Endothelial cell of umbilical vein (primary cell): ENCODE data around the gene MNAT1. TPM values are rescaled to one million over a fixed set of nuclear protein-coding genes. Genes with fewer than 3 reads are reported as not detected.

Source experiments
- BruUV-seq: library from RNA; stranded (reverse); fragments of 400-500 nt; replicated peaks from 2 replicates; lab custom pipeline; 2021; lab: Mats Ljungman, UMichigan
- CTCF ChIA-PET: fragments of 300-600, 350-600 bp; sonication (Branson Sonifier 250); formaldehyde crosslinking; loops from one replicate; lab custom pipeline; 2021; ENCODE audit warnings: antibody characterized with exemption, inconsistent platforms; lab: Charles Lee
- POLR2A ChIA-PET: fragments of 300-600, 350-600 bp; sonication (Branson Sonifier 250); formaldehyde crosslinking; loops from one replicate; lab custom pipeline; 2021; ENCODE audit warnings: antibody characterized with exemption, inconsistent platforms; lab: Charles Lee
- DNase-seq: peaks from one replicate; pipeline ENCODE4 v3.0.0-alpha.2; 2011; ENCODE audit warnings: low read depth, low spot score
- FAIRE-seq: peaks from 2 replicates; lab custom pipeline; 2011; peaks lifted over from hg19 to GRCh38; lab: Jason Lieb, UNC
- H2AFZ ChIP-seq: 2 replicates; pipeline ENCODE4 v1.6.0; 2012; ENCODE audit warnings: low read depth, low read length, control low read depth, inconsistent platforms
- H3K27ac ChIP-seq: 2 replicates; pipeline ENCODE4 v1.5.1; 2011; ENCODE audit warnings: low read depth, mild to moderate bottlenecking, control low read depth, low read length, moderate library complexity; ENCODE audit not compliant: insufficient read depth
- H3K27me3 ChIP-seq, 2 experiments: 2 replicates each; pipeline versions ENCODE4 v1.6.0 to v1.6.1; 2011; ENCODE audit warnings: low read length in 2 of 2, mixed read lengths in 1 of 2; ENCODE audit not compliant: control insufficient read depth in 2 of 2, insufficient read depth in 2 of 2
- H3K36me3 ChIP-seq, 2 experiments: 2 replicates in 1 of 2; 3 replicates in 1 of 2; pipeline ENCODE4 v1.5.1; 2011; ENCODE audit warnings: low read length in 2 of 2, mild to moderate bottlenecking in 1 of 2, moderate library complexity in 1 of 2; ENCODE audit not compliant: control insufficient read depth in 2 of 2, insufficient read depth in 2 of 2; ENCODE audit errors: extremely low read depth in 1 of 2
- H3K4me1 ChIP-seq: 3 replicates; pipeline ENCODE4 v1.5.1; 2011; ENCODE audit warnings: mild to moderate bottlenecking, low read length; ENCODE audit not compliant: control insufficient read depth, insufficient read depth; ENCODE audit errors: extremely low read depth
- H3K4me2 ChIP-seq: 2 replicates; pipeline ENCODE4 v1.6.1; 2011; ENCODE audit warnings: low read length, control low read depth, mixed read lengths; ENCODE audit not compliant: insufficient read depth
- H3K4me3 ChIP-seq, 3 experiments: fragments of 200-600 bp in 1 of 3; sonication (generic), shearing (Covaris generic) in 1 of 3; replicated peaks in 1 of 3; 2 replicates each; pipeline ENCODE4 v1.5.1; 2011 to 2016; ENCODE audit warnings: control low read depth in 3 of 3, low read length in 3 of 3, mild to moderate bottlenecking in 2 of 3, inconsistent platforms in 1 of 3, low read depth in 1 of 3, moderate library complexity in 1 of 3; ENCODE audit not compliant: insufficient read depth in 1 of 3
- H3K79me2 ChIP-seq: 2 replicates; pipeline ENCODE4 v1.6.0; 2012; ENCODE audit warnings: low read length, inconsistent platforms; ENCODE audit not compliant: control insufficient read depth, insufficient read depth
- H3K9ac ChIP-seq: replicated peaks from 2 replicates; pipeline ENCODE3; 2011; ENCODE audit warnings: low read length, control low read depth; ENCODE audit not compliant: insufficient read depth; ENCODE audit errors: extremely low read depth
- H3K9me1 ChIP-seq: replicated peaks from 3 replicates; pipeline ENCODE4 v1.6.0; 2011; ENCODE audit warnings: mild to moderate bottlenecking, low read length; ENCODE audit not compliant: control insufficient read depth, insufficient read depth; ENCODE audit errors: extremely low read depth
- H3K9me3 ChIP-seq: replicated peaks from 2 replicates; pipeline ENCODE4 v1.5.1; 2012; ENCODE audit warnings: low read length, inconsistent platforms; ENCODE audit not compliant: control insufficient read depth, insufficient read depth
- H4K20me1 ChIP-seq: replicated peaks from 2 replicates; pipeline ENCODE3; 2011; ENCODE audit warnings: mild to moderate bottlenecking, low read length; ENCODE audit not compliant: control insufficient read depth, insufficient read depth; ENCODE audit errors: extremely low read depth
- EZH2 ChIP-seq: IDR thresholded peaks from 2 replicates; pipeline ENCODE4 v1.6.1; 2012; ENCODE audit warnings: borderline replicate concordance, low read depth, mild to moderate bottlenecking, moderate library complexity, low read length, inconsistent platforms; ENCODE audit not compliant: severe bottlenecking
- FOS ChIP-seq: IDR thresholded peaks from 2 replicates; pipeline ENCODE4 v1.6.1; 2011; ENCODE audit warnings: mild to moderate bottlenecking, low read length, moderate library complexity, borderline replicate concordance; ENCODE audit not compliant: insufficient read depth
- GATA2 ChIP-seq: IDR thresholded peaks from 2 replicates; pipeline ENCODE4 v1.7.0; 2011; ENCODE audit warnings: low read depth, mild to moderate bottlenecking, moderate library complexity, mixed read lengths, low read length; ENCODE audit not compliant: insufficient read length, insufficient read depth
- JUN ChIP-seq: IDR thresholded peaks from 2 replicates; pipeline ENCODE4 v1.6.1; 2011; ENCODE audit warnings: borderline replicate concordance, low read depth; ENCODE audit not compliant: insufficient read length, insufficient read depth
- MYC ChIP-seq: IDR thresholded peaks from one replicate; pipeline ENCODE4 v1.6.1; 2011; ENCODE audit warnings: mild to moderate bottlenecking, low read depth, low read length
- POLR2A ChIP-seq: IDR thresholded peaks from 2 replicates; pipeline ENCODE4 v1.6.1; 2012; ENCODE audit warnings: low read depth, mild to moderate bottlenecking, control low read depth, low read length
- POLR2AphosphoS5 ChIP-seq: IDR thresholded peaks from 2 replicates; pipeline ENCODE4 v1.6.1; 2012; ENCODE audit warnings: low read depth, mild to moderate bottlenecking, control low read depth, low read length, moderate library complexity; ENCODE audit not compliant: insufficient read depth
- dilution Hi-C: fragments of 300-500 bp; cut with MboI; formaldehyde crosslinking; loops from one replicate; pipeline ENCODE4 v1.15.0; 2019; ENCODE audit warnings: low sequenced_read_pairs; ENCODE audit not compliant: extremely low pct_ligation_motif_present
- intact Hi-C: fragments of 100-400 bp; cut with micrococcal nuclease; formaldehyde crosslinking; loops from one replicate; pipeline ENCODE4 v1.10.0; 2022
- polyA plus RNA-seq, 4 experiments: library from polyadenylated mRNA; depleted of rRNA in 3 of 4; stranded (reverse) in 3 of 4; unstranded in 1 of 4; fragments of >200 nt; gene quantifications; 2 replicates each; pipeline versions ENCODE4 v1.2.1 to v1.2.3, GENCODE V29; 2011 to 2012; ENCODE audit warnings: missing spikeins in 1 of 4
- total RNA-seq: library from RNA; stranded (reverse); gene quantifications from 2 replicates; pipeline ENCODE4 v1.2.3, GENCODE V29; 2021
- TF ChIP-seq, protein P1 (sequence below): IDR thresholded peaks from 2 replicates; pipeline ENCODE4 v1.6.1; 2011; ENCODE audit not compliant: insufficient read depth, insufficient read length
- TF ChIP-seq, protein P2 (sequence below), 2 donors: IDR thresholded peaks; 1 replicate in 1 of 2; 2 replicates in 1 of 2; pipeline ENCODE4 v1.5.1; 2011; ENCODE audit warnings: low read length in 2 of 2, mild to moderate bottlenecking in 2 of 2, moderate library complexity in 2 of 2, control low read depth in 1 of 2, inconsistent platforms in 1 of 2, low read depth in 1 of 2; ENCODE audit not compliant: insufficient read depth in 1 of 2; ENCODE audit errors: extremely low read depth in 1 of 2

Gene MNAT1
- total and polyA plus RNA-seq, 2 donors (not counting 3 experiments of a cell fraction or from before 2014, with no cell fraction given), result 35.7 to 55.7 TPM

DNA sequence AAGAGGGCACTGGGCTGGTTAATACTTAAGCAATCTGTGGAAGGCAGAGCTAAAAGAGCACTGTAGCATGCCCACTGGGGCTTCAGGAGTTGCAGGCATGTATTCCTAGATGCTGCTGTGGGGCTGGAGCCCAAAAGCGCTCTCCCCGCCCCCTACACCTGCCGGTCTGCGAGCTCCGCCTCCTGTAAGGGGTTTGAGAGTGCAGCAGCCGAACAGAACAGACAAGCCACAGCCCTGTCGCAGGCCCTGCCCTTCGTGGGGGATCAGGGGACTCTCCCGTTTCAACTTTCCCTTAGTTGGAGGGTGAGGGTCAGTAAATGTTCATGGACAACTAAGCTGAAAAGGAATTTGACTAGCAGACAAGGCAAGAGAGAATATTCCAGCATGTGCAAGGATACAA, 264.1 kb downstream of the MNAT1 start:
- ChIA-PET POLR2A (no interaction called here), CTCF (no interaction called here)
- Histone ChIP-seq H3K9me1 (no peaks in the 10 kb centered on the region), H2AFZ (no peak overlapping the region), H3K36me3 (no peaks in the 10 kb centered on the region), H3K4me1 (no peaks in the 10 kb centered on the region), H3K9me3 (no peaks in the 10 kb centered on the region), H3K4me2 (no peak overlapping the region), H4K20me1 (no peaks in the 10 kb centered on the region), H3K4me3 (no peak overlapping the region), H3K27ac (no peak overlapping the region), H3K79me2 (no peaks in the 10 kb centered on the region), H3K27me3 (no peaks in the 10 kb centered on the region), H3K9ac (no peak overlapping the region)
- dilution Hi-C loops (no loop called here), intact Hi-C loops (no loop called here)
- FAIRE-seq (no peak), DNase-seq (no peak)
- BruUV-seq, result no TSS peak
- TF ChIP-seq MYC (no peak), EZH2 (no peak)

DNA sequence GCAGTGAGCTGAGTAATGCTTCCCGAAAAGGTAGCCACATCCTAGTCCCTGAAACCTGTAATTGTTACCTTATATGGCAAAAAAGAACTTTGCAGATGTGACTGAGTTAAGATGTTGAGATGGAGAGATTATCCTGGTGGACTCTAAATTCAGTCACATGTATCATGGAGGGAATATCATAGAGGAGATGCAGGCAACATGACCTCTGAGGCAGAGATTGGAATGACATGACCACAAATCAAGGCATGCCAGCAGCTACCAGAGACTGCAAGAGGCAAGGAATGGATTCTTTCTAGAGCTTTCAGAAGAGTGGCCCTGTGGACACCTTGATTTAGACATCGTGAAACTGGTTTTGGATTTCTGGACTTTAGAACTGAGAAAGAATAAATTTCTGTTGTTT, 265.0 kb downstream of the MNAT1 start:
- Histone ChIP-seq H3K27ac (no peak overlapping the region), H3K4me1 (no peaks in the 10 kb centered on the region), H3K27me3 (no peaks in the 10 kb centered on the region), H3K4me2 (no peak overlapping the region), H3K4me3 (no peak overlapping the region), H3K9me1 (no peaks in the 10 kb centered on the region), H3K9ac (no peak overlapping the region), H3K9me3 (no peaks in the 10 kb centered on the region), H4K20me1 (no peaks in the 10 kb centered on the region), H2AFZ (no peak overlapping the region), H3K79me2 (no peaks in the 10 kb centered on the region), H3K36me3 (no peaks in the 10 kb centered on the region)
- intact Hi-C loops, result no loop called here
- TF ChIP-seq MYC (no peak), FOS (no peak), POLR2A (no peak), GATA2 (no peak), JUN (no peak), POLR2AphosphoS5 (no peak), EZH2 (no peak)
- TF ChIP-seq, protein P1, sequence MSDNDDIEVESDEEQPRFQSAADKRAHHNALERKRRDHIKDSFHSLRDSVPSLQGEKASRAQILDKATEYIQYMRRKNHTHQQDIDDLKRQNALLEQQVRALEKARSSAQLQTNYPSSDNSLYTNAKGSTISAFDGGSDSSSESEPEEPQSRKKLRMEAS, result no peak
- TF ChIP-seq, protein P2, sequence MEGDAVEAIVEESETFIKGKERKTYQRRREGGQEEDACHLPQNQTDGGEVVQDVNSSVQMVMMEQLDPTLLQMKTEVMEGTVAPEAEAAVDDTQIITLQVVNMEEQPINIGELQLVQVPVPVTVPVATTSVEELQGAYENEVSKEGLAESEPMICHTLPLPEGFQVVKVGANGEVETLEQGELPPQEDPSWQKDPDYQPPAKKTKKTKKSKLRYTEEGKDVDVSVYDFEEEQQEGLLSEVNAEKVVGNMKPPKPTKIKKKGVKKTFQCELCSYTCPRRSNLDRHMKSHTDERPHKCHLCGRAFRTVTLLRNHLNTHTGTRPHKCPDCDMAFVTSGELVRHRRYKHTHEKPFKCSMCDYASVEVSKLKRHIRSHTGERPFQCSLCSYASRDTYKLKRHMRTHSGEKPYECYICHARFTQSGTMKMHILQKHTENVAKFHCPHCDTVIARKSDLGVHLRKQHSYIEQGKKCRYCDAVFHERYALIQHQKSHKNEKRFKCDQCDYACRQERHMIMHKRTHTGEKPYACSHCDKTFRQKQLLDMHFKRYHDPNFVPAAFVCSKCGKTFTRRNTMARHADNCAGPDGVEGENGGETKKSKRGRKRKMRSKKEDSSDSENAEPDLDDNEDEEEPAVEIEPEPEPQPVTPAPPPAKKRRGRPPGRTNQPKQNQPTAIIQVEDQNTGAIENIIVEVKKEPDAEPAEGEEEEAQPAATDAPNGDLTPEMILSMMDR (IDR thresholded peaks at IDR 0.05; ENCODE audit: extremely low read depth in 1 of 2, insufficient read depth in 1 of 2, low read depth in 1 of 2, low read length in 2 of 2), result no peak
- FAIRE-seq, result no peak
- BruUV-seq, result no TSS peak
- DNase-seq, result no peak
- ChIA-PET CTCF (interaction anchor here (0.6 kb wide), 1 partner anchor 202 kb away, joined by 3 read pairs; no protein-coding TSS in a partner anchor), POLR2A (no interaction called here)
- dilution Hi-C loops, result no loop called here
